Pancreas (tissue), 10 donors: ENCODE data around the gene AATF. TPM values are rescaled to one million over a fixed set of nuclear protein-coding genes. Genes with fewer than 3 reads are reported as not detected.

Experiments
- ATAC-seq, 4 donors: fragments of 200-7000 bp; cut with Tn5 transposase; one replicate each; pipeline versions ENCODE4 v1.8.0 to v1.9.1; 2020; ENCODE audit warnings: mild to moderate bottlenecking in 4 of 4, moderate library complexity in 4 of 4
- DNase-seq, 6 donors: peaks; one replicate each; pipeline ENCODE4 v3.0.0-alpha.2; 2020
- FAIRE-seq: peaks from 2 replicates; lab custom pipeline; 2012; peaks lifted over from hg19 to GRCh38; lab: Jason Lieb, UNC
- H3K27ac ChIP-seq, 4 donors: fragments of 200-600 bp; sonication (generic); 1 replicate in 3 of 4; 2 replicates in 1 of 4; pipeline versions ENCODE4 v1.5.0 to v1.8.0; 2020
- H3K27me3 ChIP-seq, 4 donors: fragments of 200-600 bp; one replicate each; pipeline ENCODE4 v1.8.0; 2021
- H3K36me3 ChIP-seq, 3 donors: fragments of 200-600 bp; sonication (generic) in 1 of 3; one replicate each; pipeline versions ENCODE4 v1.5.0 to v1.8.0; 2020 to 2021
- H3K4me1 ChIP-seq, 3 donors: fragments of 200-600 bp; one replicate each; pipeline ENCODE4 v1.8.0; 2021
- H3K4me3 ChIP-seq, 4 donors: fragments of 200-600 bp; sonication (generic) in 2 of 4; one replicate each; pipeline versions ENCODE4 v1.5.0 to v1.8.0; 2020 to 2021
- H3K9me3 ChIP-seq, 4 donors: fragments of 200-600 bp; one replicate each; pipeline ENCODE4 v1.8.0; 2021
- CTCF ChIP-seq, 4 donors: fragments of 200-600 bp; sonication (generic) in 3 of 4; IDR thresholded peaks; one replicate each; pipeline versions ENCODE4 v1.5.0 to v1.8.0; 2021; ENCODE audit warnings: antibody characterized with exemption in 4 of 4
- WGBS, 2 donors: extraction: QIAGEN DNeasy Blood & Tissue Kit; methylation state at CpG; one replicate each; pipeline ENCODE4 v1.1.7; 2013; 5-methylcytosine and 5-hydroxymethylcytosine counted together
- intact Hi-C, 3 donors: fragments of 100-400 bp; cut with DNase I; formaldehyde crosslinking; loops; one replicate each; pipeline versions ENCODE4 v1.11.1 to v1.14.2; 2022
- polyA plus RNA-seq, 2 donors: library from polyadenylated mRNA; stranded (reverse); fragments of 200-250 nt; gene quantifications; one replicate each; pipeline ENCODE4 v1.2.3, GENCODE V29; 2013
- total RNA-seq, 6 donors: library from RNA; stranded (reverse); fragmentation: NEBNext Ultra II Directional in 4 of 6; extraction: Animal tissue kit (Norgen Biotek cat#: 25700) in 4 of 6; gene quantifications; one replicate each; pipeline versions ENCODE4 v1.2.1 to v1.2.4, GENCODE V29; 2021 to 2023
- donor health status: healthy with polysubstance abuse.
- donor health status: DM: no; HTN: no; CAD: no; lungs with moderate emphysema.
- donor health status: DM: no; HTN: no; CAD: no.
- donor health status: control.
- donor health status: control.
- donor health status: Bipolar disorder and iron deficiency.
- donor health status: DM: yes; HTN: yes; CAD: no.
- donor health status: DM: no; HTN: no; CAD: no.
- donor health status: DM: no; HTN: no; CAD: no.
- donor health status: DM: yes; HTN: yes; CAD: no.

AATF gene
- total and polyA plus RNA-seq, 8 donors: 20.1 to 38.4 (median 28.5) TPM

DNA sequence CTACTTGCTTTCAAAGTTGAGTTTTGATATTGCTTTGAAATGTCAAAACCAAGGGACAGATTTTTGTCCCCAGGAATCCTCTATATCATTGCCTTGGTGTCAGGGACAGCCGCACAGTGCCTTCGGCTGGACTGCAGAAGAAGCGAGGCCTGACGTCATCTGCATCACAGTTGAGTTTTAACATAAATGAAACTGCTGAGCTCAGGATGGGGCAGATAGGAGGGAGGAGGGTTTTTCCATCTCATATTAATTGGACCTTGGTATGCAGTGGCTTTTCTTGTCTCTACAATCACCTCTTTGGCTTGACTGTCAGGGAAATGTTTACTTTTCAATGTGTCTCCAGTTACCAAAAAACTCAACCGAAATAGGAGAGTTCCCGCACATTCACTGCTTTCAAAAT is 111.3 kb downstream of the AATF start:
- no peak for TF ChIP-seq CTCF (IDR thresholded peaks at IDR 0.05)
- Histone ChIP-seq H3K9me3 (no peaks in the 10 kb centered on the region), H3K4me3 (no peak overlapping the region), H3K27me3 (no peaks in the 10 kb centered on the region), H3K27ac (no peak overlapping the region), H3K36me3 (peaks cover 0 to 5% (median 0%) of the 10 kb centered on the region in 3 donors), H3K4me1 (no peaks in the 10 kb centered on the region)
- no peak for DNase-seq
- no peak for FAIRE-seq
- WGBS, 2 donors: 61 to 71% methylated on average over 6 of the region's 6 CpGs
- intact Hi-C loops: no loop called here
- ATAC-seq: no peak

DNA sequence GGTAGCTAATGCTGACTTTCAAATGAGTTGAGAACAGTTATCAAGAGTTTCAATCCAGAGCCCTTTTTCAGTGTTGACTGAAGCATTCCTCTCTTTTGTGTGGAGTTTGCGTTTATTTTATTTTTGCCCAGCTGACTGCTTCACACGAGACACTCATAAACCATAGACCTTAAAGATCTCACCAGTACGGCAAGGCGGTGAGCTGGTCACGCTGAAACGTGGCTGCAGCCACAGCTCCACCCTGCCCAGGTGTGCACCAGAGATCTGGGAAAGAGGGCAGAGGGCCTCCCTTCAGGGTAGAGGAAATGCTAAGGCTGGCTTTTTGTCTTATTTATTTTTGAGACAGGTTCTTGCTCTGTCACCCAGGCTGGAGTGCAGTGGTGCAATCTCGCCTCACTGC is 112.2 kb downstream of the AATF start:
- H3K36me3 ChIP-seq: peaks cover 0 to 5% (median 0%) of the 10 kb centered on the region in 3 donors
- H3K27ac ChIP-seq: no peak overlapping the region
- intact Hi-C loops: no loop called here
- H3K9me3 ChIP-seq: no peaks in the 10 kb centered on the region
- no peak for FAIRE-seq
- WGBS, 2 donors: 36 to 40% methylated on average over 7 of the region's 7 CpGs
- no peaks in the 10 kb centered on the region for H3K27me3 ChIP-seq
- DNase-seq: no peak
- no peak for TF ChIP-seq CTCF (IDR thresholded peaks at IDR 0.05)
- ATAC-seq: no peak
- H3K4me3 ChIP-seq: no peak overlapping the region
- no peaks in the 10 kb centered on the region for H3K4me1 ChIP-seq

DNA sequence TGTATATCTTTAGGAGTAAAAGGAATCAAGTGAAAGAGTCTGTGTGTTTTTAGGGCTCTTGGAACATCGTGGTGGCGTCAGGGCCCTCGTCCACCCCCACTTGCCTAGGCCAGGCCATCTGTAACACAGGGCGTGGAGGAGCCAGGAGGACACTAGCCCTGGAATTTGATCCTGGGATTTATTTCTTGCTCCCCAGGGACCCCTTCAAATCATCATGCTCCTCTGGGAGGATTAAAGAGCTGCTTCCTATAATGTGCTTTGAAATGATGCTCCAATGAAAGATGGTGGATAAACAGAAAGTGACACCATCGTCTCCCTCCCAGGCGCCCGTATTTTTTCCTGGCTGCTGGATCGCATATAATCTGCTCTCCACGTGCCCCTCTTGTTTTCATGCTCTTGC is 113.3 kb downstream of the AATF start:
- ATAC-seq (no peak), FAIRE-seq (no peak), DNase-seq (no peak)
- no peaks in the 10 kb centered on the region for H3K4me1 ChIP-seq
- H3K4me3 ChIP-seq: no peak overlapping the region
- no peaks in the 10 kb centered on the region for H3K27me3 ChIP-seq
- H3K27ac ChIP-seq: no peak overlapping the region
- intact Hi-C loops: no loop called here
- H3K9me3 ChIP-seq: no peaks in the 10 kb centered on the region
- TF ChIP-seq CTCF (IDR thresholded peaks at IDR 0.05): no peak
- no peaks in the 10 kb centered on the region for H3K36me3 ChIP-seq
- WGBS, 2 donors: 59 to 74% methylated on average over 9 of the region's 9 CpGs

DNA sequence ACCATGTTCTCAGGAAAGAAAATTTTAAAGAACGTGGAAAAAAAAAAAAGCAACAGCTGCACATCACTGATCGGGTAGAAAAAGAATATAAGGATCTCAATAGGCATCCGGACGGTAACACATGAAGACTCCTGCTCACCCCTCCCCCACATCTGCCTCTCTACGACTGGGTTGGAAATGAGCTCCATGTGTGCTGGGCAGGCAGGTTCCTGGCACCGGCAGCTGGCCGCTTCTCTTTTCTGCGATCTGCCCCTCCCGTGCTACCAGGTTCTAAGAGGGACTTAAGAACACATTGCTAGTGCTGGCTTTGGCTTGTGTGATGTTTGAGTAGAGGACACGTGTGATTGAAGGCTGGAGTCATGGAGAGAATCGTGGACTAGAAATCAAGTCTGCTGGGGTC is 115.5 kb downstream of the AATF start:
- no peaks in the 10 kb centered on the region for H3K9me3 ChIP-seq
- TF ChIP-seq CTCF (IDR thresholded peaks at IDR 0.05): no peak
- 38 to 50% methylated on average over 11 of the region's 11 CpGs for WGBS, 2 donors
- FAIRE-seq (no peak), DNase-seq (no peak), ATAC-seq (no peak)
- no peaks in the 10 kb centered on the region for H3K27me3 ChIP-seq
- H3K27ac ChIP-seq: no peak overlapping the region
- H3K4me3 ChIP-seq: no peak overlapping the region
- no peaks in the 10 kb centered on the region for H3K4me1 ChIP-seq
- H3K36me3 ChIP-seq: no peaks in the 10 kb centered on the region
- intact Hi-C loops: no loop called here

GRCh38 chr17:37064956-37065355 is 116.2 kb downstream of the AATF start:
- intact Hi-C loops: no loop called here
- TF ChIP-seq CTCF (IDR thresholded peaks at IDR 0.05): no peak
- no peak for ATAC-seq
- H3K4me1 ChIP-seq: no peaks in the 10 kb centered on the region
- no peaks in the 10 kb centered on the region for H3K9me3 ChIP-seq
- no peak for FAIRE-seq
- no peaks in the 10 kb centered on the region for H3K27me3 ChIP-seq
- no peak overlapping the region for H3K4me3 ChIP-seq
- WGBS, 2 donors: 72 to 73% methylated on average over 8 of the region's 8 CpGs
- no peak for DNase-seq
- no peaks in the 10 kb centered on the region for H3K36me3 ChIP-seq
- no peak overlapping the region for H3K27ac ChIP-seq
